Measurements from ENCODE around the gene MUC3A. TPM values are rescaled to one million over a fixed set of nuclear protein-coding genes. Genes with fewer than 3 reads are reported as not detected.
A peak's percentile ranks its signal among the peaks of the same experiment; 100 is the strongest.
"Not testable (repeated sequence)": the region's sequence is repeated elsewhere in the genome, so short reads cannot be mapped to it uniquely, and the experiment has no call there.

MUC3A gene
- total and polyA plus RNA-seq, 2 of the 13 experiments (the other 11 are each of a cell fraction or from before 2014, with no cell fraction given), result 0.01 TPM; not detected in 1

DNA sequence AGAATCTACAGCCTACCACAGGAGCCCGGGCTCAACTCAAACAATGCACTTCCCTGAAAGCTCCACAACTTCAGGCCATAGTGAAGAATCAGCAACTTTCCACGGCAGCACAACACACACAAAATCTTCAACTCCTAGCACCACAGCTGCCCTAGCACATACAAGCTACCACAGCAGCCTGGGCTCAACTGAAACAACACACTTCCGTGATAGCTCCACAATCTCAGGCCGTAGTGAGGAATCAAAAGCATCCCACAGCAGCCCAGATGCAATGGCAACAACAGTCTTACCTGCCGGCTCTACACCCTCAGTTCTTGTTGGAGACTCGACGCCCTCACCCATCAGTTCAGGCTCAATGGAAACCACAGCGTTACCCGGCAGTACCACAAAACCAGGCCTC is 42.3 kb downstream of the MUC3A start:
- POLR2A ChIA-PET, result no interaction called here
- ATAC-seq, result no peak
- Histone ChIP-seq H3K9ac (ENCODE audit: insufficient read depth, low read depth, low read length) (no peak overlapping the region), H4K20me1 (ENCODE audit: insufficient read depth, low read length) (no peaks in the 10 kb centered on the region), H3K79me2 (ENCODE audit: insufficient read depth, low read length) (no peaks in the 10 kb centered on the region), H3K27me3 (ENCODE audit: control insufficient read depth in 1 of 2, insufficient read depth in 2 of 2, low read length in 2 of 2) (peaks cover 0 to 25% of the 10 kb centered on the region in 2 experiments; a peak in 3 of 5 replicates), H3K4me1 (ENCODE audit: insufficient read depth, low read length) (no peaks in the 10 kb centered on the region), H2AFZ (ENCODE audit: low read length) (no peak overlapping the region), H3K36me3 (replicated peaks in 1 of 2; ENCODE audit: control insufficient read depth in 1 of 2, insufficient read depth in 2 of 2, low read length in 2 of 2) (no peaks in the 10 kb centered on the region), H3K4me2 (ENCODE audit: low read depth, low read length) (no peak overlapping the region), H3K4me3 (replicated peaks in 1 of 3; ENCODE audit: insufficient read depth in 1 of 3, low read depth in 2 of 3, low read length in 3 of 3) (no peak overlapping the region), H3K9me3 (ENCODE audit: low read length) (no peaks in the 10 kb centered on the region), H3K27ac (ENCODE audit: extremely low read length, insufficient read depth, low read length) (no peak overlapping the region)
- FAIRE-seq, result no peak
- BruUV-seq (replicated peaks), result no TSS peak
- 51% methylated on average over 9 of the region's 9 CpGs for WGBS (ENCODE audit: low lambda C conversion rate)
- DNase-seq (ENCODE audit: low spot score), result no peak
- intact Hi-C loops (cut with micrococcal nuclease; ENCODE audit: unreplicated experiment) (no loop called here), in situ Hi-C loops (cut with HindIII; ENCODE audit: extremely low pct_ligation_motif_present, low pct_unique_long_range_greater_than_20kb) (no loop called here)
- TF ChIP-seq, protein P1, sequence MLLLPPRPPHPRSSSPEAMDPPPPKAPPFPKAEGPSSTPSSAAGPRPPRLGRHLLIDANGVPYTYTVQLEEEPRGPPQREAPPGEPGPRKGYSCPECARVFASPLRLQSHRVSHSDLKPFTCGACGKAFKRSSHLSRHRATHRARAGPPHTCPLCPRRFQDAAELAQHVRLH (CRISPR knock-in tag; IDR thresholded peaks at IDR 0.05; ENCODE audit: borderline replicate concordance, low read depth), result no peak
- TF ChIP-seq, protein P2, sequence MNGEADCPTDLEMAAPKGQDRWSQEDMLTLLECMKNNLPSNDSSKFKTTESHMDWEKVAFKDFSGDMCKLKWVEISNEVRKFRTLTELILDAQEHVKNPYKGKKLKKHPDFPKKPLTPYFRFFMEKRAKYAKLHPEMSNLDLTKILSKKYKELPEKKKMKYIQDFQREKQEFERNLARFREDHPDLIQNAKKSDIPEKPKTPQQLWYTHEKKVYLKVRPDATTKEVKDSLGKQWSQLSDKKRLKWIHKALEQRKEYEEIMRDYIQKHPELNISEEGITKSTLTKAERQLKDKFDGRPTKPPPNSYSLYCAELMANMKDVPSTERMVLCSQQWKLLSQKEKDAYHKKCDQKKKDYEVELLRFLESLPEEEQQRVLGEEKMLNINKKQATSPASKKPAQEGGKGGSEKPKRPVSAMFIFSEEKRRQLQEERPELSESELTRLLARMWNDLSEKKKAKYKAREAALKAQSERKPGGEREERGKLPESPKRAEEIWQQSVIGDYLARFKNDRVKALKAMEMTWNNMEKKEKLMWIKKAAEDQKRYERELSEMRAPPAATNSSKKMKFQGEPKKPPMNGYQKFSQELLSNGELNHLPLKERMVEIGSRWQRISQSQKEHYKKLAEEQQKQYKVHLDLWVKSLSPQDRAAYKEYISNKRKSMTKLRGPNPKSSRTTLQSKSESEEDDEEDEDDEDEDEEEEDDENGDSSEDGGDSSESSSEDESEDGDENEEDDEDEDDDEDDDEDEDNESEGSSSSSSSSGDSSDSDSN (CRISPR knock-in tag; IDR thresholded peaks at IDR 0.05), result no peak
- TF ChIP-seq, protein P3, sequence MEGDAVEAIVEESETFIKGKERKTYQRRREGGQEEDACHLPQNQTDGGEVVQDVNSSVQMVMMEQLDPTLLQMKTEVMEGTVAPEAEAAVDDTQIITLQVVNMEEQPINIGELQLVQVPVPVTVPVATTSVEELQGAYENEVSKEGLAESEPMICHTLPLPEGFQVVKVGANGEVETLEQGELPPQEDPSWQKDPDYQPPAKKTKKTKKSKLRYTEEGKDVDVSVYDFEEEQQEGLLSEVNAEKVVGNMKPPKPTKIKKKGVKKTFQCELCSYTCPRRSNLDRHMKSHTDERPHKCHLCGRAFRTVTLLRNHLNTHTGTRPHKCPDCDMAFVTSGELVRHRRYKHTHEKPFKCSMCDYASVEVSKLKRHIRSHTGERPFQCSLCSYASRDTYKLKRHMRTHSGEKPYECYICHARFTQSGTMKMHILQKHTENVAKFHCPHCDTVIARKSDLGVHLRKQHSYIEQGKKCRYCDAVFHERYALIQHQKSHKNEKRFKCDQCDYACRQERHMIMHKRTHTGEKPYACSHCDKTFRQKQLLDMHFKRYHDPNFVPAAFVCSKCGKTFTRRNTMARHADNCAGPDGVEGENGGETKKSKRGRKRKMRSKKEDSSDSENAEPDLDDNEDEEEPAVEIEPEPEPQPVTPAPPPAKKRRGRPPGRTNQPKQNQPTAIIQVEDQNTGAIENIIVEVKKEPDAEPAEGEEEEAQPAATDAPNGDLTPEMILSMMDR (CRISPR knock-in tag; IDR thresholded peaks at IDR 0.05), result no peak
- TF ChIP-seq TAF15 (IDR thresholded peaks at IDR 0.05; ENCODE audit: low read depth, low read length, poor library complexity, severe bottlenecking) (no peak), ZNF33A (CRISPR knock-in tag; IDR thresholded peaks at IDR 0.05; ENCODE audit: borderline replicate concordance) (no peak), GPN1 (CRISPR knock-in tag; IDR thresholded peaks at IDR 0.05; ENCODE audit: borderline replicate concordance) (no peak), ZNF234 (CRISPR knock-in tag; conservative IDR thresholded peaks at IDR 0.05) (no peak), SOX13 (IDR thresholded peaks at IDR 0.05) (no peak), SOX13 (CRISPR knock-in tag; conservative IDR thresholded peaks at IDR 0.05 in 1 of 2, IDR thresholded peaks at IDR 0.05 in 1 of 2) (no peak), RXRA (CRISPR knock-in tag; IDR thresholded peaks at IDR 0.05) (no peak)
- TF ChIP-seq, protein P4, sequence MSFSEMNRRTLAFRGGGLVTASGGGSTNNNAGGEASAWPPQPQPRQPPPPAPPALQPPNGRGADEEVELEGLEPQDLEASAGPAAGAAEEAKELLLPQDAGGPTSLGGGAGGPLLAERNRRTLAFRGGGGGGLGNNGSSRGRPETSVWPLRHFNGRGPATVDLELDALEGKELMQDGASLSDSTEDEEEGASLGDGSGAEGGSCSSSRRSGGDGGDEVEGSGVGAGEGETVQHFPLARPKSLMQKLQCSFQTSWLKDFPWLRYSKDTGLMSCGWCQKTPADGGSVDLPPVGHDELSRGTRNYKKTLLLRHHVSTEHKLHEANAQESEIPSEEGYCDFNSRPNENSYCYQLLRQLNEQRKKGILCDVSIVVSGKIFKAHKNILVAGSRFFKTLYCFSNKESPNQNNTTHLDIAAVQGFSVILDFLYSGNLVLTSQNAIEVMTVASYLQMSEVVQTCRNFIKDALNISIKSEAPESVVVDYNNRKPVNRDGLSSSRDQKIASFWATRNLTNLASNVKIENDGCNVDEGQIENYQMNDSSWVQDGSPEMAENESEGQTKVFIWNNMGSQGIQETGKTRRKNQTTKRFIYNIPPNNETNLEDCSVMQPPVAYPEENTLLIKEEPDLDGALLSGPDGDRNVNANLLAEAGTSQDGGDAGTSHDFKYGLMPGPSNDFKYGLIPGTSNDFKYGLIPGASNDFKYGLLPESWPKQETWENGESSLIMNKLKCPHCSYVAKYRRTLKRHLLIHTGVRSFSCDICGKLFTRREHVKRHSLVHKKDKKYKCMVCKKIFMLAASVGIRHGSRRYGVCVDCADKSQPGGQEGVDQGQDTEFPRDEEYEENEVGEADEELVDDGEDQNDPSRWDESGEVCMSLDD (CRISPR knock-in tag; IDR thresholded peaks at IDR 0.05; ENCODE audit: borderline replicate concordance), result no peak
- CTCF ChIA-PET (ENCODE audit: low intra/inter-chr PET ratio, low total read pairs), result no interaction called here

DNA sequence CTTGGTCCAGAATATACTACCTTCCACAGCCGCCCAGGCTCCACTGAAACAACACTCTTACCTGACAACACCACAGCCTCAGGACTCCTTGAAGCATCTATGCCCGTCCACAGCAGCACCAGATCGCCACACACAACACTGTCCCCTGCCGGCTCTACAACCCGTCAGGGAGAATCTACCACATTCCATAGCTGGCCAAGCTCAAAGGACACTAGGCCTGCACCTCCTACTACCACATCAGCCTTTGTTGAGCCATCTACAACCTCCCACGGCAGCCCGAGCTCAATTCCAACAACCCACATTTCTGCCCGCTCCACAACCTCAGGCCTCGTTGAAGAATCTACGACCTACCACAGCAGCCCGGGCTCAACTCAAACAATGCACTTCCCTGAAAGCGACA is 42.9 kb downstream of the MUC3A start:
- BruUV-seq (replicated peaks); H3K79me2 ChIP-seq (ENCODE audit: insufficient read depth, low read length); POLR2A ChIA-PET; H3K4me1 ChIP-seq (ENCODE audit: insufficient read depth, low read length); in situ Hi-C loops (cut with HindIII; ENCODE audit: extremely low pct_ligation_motif_present, low pct_unique_long_range_greater_than_20kb); DNase-seq (ENCODE audit: low spot score); H3K9ac ChIP-seq (ENCODE audit: insufficient read depth, low read depth, low read length); H3K9me3 ChIP-seq (ENCODE audit: low read length); CTCF ChIA-PET (ENCODE audit: low intra/inter-chr PET ratio, low total read pairs); H3K27ac ChIP-seq (ENCODE audit: extremely low read length, insufficient read depth, low read length); H3K36me3 ChIP-seq (replicated peaks in 1 of 2; ENCODE audit: control insufficient read depth in 1 of 2, insufficient read depth in 2 of 2, low read length in 2 of 2); H3K4me2 ChIP-seq (ENCODE audit: low read depth, low read length); intact Hi-C loops (cut with micrococcal nuclease; ENCODE audit: unreplicated experiment); H4K20me1 ChIP-seq (ENCODE audit: insufficient read depth, low read length); FAIRE-seq; H2AFZ ChIP-seq (ENCODE audit: low read length); H3K4me3 ChIP-seq (replicated peaks in 1 of 3; ENCODE audit: insufficient read depth in 1 of 3, low read depth in 2 of 3, low read length in 3 of 3): not testable (repeated sequence)
- 11% methylated on average over 11 of the region's 12 CpGs for WGBS (ENCODE audit: low lambda C conversion rate)
- ATAC-seq, result peak; percentile 84
- H3K27me3 ChIP-seq (ENCODE audit: control insufficient read depth in 1 of 2, insufficient read depth in 2 of 2, low read length in 2 of 2), result peaks cover 0 to 25% of the 10 kb centered on the region in 2 experiments; a peak in 3 of 5 replicates

Measured in HepG2 (cell line).